Measurements from ENCODE around the gene PROSER1.
"Not testable (repeated sequence)": the region's sequence is repeated elsewhere in the genome, so short reads cannot be mapped to it uniquely, and the experiment has no call there.

Gene PROSER1

DNA sequence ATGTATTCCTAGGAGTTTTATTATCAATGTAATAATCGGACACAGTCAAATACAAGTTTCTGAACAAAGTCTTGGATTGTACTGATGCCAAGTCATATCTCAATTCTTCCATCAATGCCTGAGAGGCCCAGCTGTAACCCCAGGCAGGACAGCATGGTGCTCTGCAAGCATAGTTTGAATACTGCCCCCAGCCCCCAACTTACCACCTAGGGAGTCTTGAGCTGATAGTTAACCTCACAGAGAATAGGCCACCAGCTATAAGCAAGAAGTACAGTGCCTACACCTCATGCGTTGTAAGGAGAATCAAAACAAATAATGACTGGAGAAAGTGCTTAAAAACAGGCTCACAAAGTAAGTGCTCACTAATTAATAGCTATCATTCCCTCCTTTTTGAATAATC is 2.7 kb downstream of the PROSER1 start:
- no peak overlapping the region; the same call in 1 of the 2 replicates for H3K4me3 ChIP-seq (ENCODE audit: low read length)

DNA sequence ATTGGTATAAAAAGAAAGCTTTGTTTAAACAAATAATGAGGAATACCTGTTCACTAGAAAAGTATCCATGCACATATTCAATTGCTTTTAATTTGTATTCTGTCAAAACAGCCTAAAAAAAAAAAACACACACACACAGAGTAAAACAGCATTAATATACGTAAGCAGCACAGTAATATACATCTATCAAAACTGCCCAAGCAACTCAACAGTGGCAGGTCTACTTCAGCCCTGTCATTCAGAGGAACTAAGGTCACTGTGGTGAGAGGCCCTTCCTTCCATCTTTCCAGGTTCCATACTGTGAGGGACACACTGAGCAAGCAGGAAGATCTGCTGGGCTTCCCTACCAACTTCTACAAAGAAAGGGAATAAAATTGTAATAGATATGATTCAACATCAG is 3.8 kb downstream of the PROSER1 start:
- no peak overlapping the region for H3K4me3 ChIP-seq (ENCODE audit: low read length)
- no peak for DNase-seq (ENCODE audit: low read depth, low spot score)

More for the DNA sequence above, 2.7 kb downstream of the PROSER1 start:
- no peak for DNase-seq (ENCODE audit: low read depth, low spot score)

DNA sequence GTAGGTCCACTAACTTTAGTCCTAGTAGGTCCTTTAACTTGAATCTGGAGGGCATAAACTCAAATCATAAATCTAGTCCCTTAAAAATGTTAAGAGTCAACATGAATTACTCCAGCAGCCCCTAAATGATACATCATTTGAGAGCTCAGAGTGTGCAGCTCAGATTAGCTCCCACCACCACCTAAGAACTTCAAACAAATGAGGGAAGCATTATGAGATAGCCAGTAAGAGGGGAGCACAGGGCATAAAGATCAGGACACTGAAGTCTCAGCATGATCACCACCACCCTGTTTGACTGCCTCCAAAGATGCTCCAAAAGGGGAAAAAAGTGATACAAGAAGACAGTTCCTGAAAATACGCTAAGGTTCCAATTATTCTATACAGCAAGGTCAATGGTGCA is 5.7 kb downstream of the PROSER1 start:
- H3K4me3 ChIP-seq (ENCODE audit: low read length) = no peak overlapping the region
- DNase-seq (ENCODE audit: low read depth, low spot score) = no peak

DNA sequence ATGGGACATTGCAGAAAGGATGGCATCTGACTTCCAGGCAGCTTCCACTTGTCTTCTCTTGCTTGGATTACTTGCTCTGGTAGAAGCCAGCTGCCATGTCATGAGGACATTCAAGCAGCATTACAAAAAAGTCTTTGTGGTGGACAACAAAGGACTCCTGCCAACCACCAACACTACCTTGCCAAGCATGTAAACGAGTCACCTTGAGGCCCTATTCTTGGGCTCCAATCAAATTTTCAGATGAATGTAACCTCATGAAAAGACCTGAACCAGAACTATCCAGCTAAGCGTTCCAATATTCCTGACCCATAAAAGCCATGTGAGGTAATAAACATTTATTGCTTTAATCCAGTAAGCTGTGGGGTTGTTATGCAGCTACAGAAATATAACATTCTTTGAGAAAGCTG is 12.5 kb downstream of the PROSER1 start:
- no peak for DNase-seq (ENCODE audit: low read depth, low spot score)

DNA sequence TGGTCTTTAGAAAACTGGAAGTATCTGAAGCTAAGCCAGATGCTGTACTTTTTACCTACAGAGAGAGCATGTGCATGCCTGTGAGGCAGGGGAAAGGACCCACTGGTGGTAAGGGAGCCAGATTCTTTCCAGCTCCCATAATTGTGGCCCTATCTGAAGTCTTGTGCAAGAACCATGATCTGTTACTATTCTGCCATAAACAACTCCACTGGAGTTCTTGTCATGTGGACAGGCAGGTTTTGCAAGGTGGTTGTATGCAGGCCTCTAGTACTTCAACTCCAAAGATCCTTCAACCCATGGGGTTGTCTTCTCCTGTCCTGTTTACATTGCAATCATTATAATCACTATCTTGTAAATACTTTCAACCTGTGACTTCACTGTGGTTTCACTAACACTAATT is 14.1 kb downstream of the PROSER1 start:
- no peak overlapping the region for H3K4me3 ChIP-seq (ENCODE audit: low read length)
- DNase-seq (ENCODE audit: low read depth, low spot score) = no peak

More for the DNA sequence above, 12.5 kb downstream of the PROSER1 start:
- H3K4me3 ChIP-seq (ENCODE audit: low read length) = no peak overlapping the region

DNA sequence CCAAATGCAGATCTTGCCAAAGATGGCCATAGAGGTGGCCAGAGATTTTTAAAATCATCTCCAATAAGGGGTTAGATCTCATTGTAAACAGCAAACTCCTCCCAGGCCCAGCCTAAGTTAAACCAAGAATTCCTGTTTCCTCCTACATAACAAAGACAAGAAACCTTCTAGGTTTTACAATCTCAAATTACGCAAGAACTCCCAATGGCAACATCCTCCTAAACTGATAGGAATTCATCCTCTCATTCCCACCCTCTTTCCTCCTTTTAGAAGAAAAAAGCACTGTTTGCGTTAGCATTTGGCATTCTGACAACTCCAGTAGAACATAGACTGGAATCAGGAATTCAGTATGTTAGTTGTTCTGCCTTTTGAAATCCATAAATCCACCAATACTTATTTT is 14.6 kb downstream of the PROSER1 start:
- H3K4me3 ChIP-seq (ENCODE audit: low read length) = no peak overlapping the region
- DNase-seq (ENCODE audit: low read depth, low spot score) = no peak

DNA sequence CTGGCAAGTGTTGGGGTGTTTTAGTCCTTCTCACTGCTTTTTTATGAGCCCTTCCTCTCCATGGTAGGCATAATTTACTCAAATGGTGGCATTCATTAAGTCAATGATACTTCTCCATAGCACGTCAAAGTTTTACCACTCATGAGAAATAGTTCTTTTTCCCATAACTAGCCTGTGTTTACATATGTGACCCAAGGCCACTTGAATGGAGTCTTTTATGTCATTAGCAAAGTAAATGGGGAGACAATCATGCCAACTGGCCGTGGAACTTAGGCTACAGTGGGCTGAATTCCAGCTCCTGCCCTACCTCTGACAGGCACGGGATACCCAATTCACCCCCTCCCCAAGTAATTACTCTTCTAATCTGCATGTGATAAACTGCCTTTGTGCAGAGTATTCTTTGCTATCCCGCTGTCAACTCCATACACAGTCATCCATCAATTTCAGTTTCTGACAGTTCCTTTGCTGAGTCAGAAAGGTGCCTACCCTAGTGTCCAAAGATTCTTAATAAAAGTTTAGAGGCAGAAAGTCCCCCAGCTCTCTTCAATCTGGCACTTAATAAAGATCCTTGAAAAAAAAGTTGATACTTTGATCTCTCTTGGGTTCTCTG is 16.9 kb downstream of the PROSER1 start:
- H3K4me3 ChIP-seq (ENCODE audit: low read length) = no peak overlapping the region
- no peak for DNase-seq (ENCODE audit: low read depth, low spot score)

DNA sequence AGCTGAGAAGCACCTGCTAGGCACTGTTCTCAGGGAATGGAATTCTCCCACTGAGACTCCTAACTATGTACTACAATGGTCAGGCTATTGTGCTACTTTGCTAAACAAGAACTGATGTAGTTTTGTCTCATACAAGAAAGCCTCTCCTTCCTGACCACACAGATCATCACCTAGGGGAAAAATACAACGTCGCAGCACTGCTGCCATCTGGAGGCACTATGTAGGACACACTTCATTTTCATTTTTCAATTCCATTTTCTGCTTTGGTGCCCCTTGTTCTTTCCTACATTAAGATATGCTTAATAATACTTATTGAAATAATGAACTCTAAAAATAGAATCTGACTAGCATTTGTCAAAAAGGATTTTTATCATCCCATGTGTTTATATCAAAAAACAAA is 21.1 kb downstream of the PROSER1 start:
- no peak for DNase-seq (ENCODE audit: low read depth, low spot score)
- H3K4me3 ChIP-seq (ENCODE audit: low read length) = no peak overlapping the region

DNA sequence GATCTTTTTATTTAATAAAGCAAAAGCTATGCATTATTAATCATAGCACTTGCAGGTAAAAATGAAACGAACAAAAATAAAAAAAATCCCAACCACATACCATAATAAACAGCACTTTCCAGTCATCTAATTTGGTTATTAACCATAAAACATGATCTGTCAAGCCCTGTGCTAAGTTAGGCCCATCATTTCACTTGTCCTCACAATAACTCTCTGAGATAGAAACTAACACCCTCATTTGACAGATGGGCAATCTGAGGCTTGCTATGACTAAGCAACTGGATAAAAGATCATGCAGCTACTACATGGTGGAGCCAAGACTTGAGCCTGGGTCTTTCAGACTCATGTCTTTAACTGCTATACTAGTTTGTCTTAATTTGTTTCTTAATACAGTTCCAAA is 21.8 kb downstream of the PROSER1 start:
- no peak for DNase-seq (ENCODE audit: low read depth, low spot score)
- H3K4me3 ChIP-seq (ENCODE audit: low read length) = no peak overlapping the region

DNA sequence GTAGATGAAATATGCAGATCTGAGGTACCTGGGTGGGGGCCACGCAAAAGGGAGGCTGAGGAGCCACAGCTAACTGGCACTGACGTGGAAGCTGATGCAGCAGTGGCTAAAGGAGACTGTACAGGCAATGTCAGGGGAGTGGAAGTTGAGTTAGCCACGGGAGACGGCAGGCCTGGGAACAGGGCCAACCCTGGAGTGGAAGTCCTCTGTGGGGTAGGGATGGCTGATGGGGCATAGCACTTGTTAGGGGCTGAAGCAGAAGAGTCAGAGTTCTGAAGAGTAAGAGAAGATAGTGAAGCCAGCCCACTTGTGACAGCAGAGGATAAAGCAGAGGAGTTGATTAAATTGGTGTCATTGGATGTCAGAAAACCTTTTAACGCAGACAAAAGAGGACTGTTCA is 24.4 kb downstream of the PROSER1 start:
- no peak overlapping the region for H3K4me3 ChIP-seq (ENCODE audit: low read length)
- no peak for DNase-seq (ENCODE audit: low read depth, low spot score)

DNA sequence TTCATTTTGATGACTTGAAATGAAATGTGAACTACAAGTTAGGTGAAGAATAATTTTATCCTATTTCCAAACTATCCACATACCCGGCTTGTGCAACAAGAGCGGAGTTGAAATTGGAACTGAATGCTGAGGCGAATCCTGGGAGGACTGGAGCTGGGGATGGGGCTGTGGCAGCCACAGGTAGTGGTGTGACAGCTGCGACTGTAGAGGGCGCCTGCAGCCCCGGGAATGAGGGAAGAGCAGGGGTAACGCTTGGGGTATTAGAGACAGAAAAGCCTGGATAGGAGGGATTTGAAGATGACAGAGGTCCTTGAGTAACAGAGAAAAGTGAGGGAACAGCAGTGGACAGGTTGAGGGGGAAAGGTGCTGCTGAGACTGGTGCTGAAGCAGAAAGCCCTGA is 25.3 kb downstream of the PROSER1 start:
- H3K4me3 ChIP-seq (ENCODE audit: low read length) = no peak overlapping the region
- no peak for DNase-seq (ENCODE audit: low read depth, low spot score)

DNA sequence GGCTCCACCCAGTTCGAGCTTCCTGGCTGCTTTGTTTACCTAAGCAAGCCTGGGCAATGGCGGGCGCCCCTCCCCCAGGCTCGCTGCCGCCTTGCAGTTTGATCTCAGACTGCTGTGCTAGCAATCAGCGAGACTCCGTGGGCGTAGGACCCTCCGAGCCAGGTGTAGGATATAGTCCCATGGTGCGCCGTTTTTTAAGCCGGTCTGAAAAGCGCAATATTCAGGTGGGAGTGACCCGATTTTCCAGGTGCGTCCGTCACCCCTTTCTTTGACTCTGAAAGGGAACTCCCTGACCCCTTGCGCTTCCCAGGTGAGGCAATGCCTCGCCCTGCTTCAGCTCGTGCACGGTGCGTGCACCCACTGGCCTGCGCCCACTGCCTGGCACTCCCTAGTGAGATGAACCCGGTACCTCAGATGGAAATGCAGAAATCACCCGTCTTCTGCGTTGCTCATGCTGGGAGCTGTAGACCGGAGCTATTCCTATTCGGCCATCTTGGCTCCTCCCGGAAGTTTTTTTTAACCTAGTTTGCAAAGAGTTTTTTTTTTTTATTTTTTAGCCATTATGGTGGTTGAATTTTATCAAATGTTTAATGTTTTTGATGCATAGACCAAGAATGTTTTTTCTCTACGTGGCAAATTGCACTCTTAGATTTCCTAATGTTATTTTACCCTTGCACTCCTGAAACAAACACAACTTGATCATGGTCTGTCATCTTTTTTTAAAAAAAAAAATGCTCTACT is 31.3 kb downstream of the PROSER1 start:
- DNase-seq (ENCODE audit: low read depth, low spot score) = not testable (repeated sequence)

DNA sequence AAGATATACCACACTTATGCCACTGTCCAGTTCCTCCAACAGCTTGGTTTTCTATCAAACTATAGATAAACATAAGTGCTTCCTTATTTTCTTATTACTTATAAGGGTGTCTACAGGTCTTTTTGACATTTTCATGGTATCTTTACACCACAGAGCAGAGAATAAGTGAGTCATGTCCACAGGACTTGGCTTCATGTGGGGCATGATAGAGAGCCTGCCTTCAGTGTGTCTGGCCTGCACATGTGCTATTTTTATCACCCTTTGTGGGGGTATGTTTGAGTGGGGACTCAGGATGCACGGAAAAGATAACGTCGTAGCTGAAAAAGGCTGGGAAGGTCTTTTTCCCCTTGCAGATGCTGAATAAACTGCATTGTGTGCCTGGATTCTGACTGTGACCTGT is 39.1 kb downstream of the PROSER1 start:
- H3K4me3 ChIP-seq (ENCODE audit: low read length) = no peak overlapping the region
- DNase-seq (ENCODE audit: low read depth, low spot score) = no peak

More for the DNA sequence above, 31.3 kb downstream of the PROSER1 start:
- H3K4me3 ChIP-seq (ENCODE audit: low read length) = not testable (repeated sequence)

DNA sequence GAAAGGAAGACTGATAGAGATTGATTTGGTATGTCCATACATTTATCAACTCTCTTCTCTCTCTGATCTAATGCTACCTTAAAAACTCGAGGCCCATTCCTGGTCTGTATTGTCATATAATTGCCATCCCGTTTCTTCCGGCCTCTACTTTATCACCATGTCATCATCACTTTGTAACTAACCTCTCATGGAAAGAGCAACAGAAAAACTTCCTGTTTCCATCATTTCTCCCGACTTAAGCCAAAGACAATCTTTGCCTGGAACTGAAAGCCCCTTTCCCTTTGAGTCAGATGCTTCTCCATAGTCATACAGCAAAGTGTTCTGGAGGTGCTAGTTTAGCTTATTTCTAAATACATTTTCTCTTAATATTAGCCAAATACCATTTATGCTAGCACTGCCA is 44.5 kb downstream of the PROSER1 start:
- no peak for DNase-seq (ENCODE audit: low read depth, low spot score)
- H3K4me3 ChIP-seq (ENCODE audit: low read length) = no peak overlapping the region

DNA sequence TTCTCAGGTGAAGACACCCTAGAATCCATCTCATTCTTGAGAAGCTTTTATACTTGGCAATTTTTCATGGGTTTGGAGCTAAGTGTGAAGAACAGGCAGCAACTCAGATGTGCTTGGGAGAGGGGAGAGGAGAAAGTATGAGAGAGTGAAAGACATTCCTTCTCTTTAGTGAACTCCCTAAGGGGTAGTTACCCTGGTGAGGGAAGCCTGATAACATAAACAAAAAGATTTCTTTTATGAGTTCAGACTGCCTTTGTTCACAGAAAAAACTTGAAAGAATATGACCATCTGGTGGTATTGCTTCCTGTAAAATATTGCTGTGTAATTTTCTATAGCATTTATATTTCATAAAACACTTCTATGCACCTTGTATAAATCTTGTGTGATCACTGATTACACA is 47.2 kb downstream of the PROSER1 start, which contains the start of gene STOML3:
STOML3 (minus strand) TSS at position 139 of the 400 bp plus-strand sequence; CDS start at position 29, 110 bp downstream.
- no peak within 1 kb of the TSS for H3K4me3 ChIP-seq (ENCODE audit: low read length)
- DNase-seq (ENCODE audit: low read depth, low spot score) = no peak

DNA sequence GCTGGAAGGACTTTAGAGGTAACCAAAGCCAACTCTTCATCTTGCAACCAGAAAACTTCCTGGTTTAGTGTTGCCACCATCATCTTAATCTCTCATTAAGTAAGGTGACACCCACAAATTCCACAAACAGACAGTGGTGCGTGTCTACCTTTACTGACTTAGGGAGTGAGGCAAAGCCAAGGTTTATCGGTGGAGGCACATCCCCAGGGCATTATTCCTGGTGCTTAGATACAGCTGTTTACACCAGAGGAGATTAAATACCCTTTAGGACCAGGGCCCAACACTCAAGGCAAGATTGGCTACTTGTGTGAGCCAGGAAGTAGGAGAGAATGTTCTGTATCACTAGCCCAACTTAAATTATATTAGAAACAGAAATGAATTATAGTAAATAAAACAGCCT is 56.8 kb downstream of the PROSER1 start:
- DNase-seq (ENCODE audit: low read depth, low spot score) = no peak
- H3K4me3 ChIP-seq (ENCODE audit: low read length) = no peak overlapping the region

DNA sequence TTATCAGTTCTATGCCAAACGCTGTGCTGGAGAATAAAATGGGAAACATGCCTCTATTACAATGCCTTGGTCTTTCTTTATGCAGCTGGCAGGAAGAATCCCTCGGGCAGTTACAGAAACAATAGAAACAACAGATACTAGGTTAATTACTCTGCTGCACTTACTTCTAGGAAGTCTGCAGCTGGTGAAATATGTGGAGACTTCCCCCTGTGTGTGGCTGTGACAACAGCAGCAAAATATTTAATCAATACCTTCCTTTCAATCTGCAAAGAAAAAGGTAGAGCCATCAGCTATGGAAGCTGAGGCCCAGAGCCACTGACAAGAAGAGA is 57.2 kb downstream of the PROSER1 start:
- DNase-seq (ENCODE audit: low read depth, low spot score) = no peak
- H3K4me3 ChIP-seq (ENCODE audit: low read length) = no peak overlapping the region

DNA sequence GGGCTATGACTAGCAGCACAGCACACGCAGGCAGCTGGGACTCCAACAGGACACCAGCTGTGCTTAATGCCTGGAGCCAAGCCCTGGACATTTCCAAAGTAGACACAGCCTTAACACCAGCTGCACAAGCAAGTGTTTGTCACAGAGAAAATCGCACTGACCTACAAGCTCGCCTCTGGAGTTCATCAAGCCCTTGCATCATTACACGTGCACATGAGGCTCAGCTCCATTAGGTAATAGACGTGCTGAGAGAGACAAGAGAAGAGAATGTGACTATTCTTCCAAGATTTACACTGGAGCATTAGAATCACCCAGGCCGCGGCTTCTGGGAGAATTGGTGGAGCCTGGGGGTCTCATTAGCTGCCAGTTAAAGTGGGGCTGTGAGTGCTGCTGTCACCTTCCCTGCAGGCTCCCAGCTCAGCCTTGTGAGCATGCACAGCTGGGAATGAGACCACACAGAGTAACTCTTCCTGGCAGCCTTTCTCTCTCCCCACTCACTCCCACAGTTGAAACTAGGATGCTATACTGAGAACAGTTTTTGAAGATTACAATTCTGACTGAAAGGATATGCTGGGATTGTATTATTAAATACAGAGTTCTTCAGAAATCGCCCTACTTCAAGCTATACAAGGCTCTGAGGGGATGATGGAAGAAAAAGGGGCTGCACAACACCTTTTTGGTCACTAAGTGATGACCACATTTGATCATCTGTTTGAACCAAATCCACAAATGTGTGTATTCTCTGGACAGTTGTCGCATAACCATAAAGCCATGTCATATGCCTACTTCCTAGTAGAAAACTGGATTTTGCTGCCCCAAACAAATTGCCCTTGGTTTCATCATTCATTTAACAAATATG is 57.8 kb downstream of the PROSER1 start:
- H3K4me3 ChIP-seq (ENCODE audit: low read length) = no peak overlapping the region
- DNase-seq (ENCODE audit: low read depth, low spot score) = no peak

DNA sequence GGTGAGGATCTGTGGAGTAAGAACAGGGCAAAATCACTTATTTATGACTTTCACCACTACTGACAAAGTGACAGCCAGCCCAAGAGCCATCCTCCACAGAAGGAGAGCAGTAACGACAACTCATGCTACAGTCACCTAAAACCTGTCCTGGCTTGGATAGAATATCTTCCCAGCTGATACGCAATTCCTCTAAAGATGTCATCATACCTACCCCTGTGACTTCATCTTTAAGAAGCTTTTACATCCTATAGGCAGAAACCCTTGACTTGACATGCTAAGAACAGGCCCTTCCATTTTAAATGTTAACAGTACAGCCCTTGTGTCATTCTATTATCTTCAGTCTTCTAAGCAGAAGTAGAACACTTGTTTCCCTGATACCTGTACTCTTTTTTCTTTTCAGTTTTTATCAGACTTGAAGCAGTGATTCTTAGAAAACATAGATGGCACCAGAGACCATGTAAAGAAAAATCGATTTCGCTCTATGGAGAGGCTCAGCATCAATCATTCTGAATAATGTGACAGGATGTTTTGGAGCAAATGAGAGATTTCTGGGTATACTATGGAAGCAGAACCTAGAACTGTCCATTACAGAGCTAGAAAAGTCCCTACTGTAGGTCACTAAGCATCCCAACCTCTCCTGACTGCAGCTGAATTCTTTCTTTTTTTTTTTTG is 67.4 kb downstream of the PROSER1 start:
- no peak for DNase-seq (ENCODE audit: low read depth, low spot score)

DNA sequence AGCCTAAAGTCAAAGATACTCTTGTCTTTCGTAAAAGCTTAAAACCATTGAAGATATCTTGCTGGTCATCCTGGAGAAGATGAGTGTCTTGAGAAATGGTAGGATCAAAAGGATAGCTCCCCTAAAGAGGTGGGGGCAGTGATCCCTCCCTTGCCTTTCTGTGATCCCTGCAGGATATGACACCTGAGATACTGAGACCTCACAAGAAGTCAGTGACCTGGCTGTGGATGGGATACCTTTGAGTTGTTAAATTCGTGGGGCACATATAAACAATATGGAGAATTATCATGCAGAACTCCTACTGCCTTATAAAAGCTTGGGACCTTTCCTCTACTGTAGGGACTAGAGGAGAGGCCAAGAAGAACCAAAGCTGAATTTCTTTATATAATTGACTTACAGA is 68.7 kb downstream of the PROSER1 start:
- no peak overlapping the region for H3K4me3 ChIP-seq (ENCODE audit: low read length)
- no peak for DNase-seq (ENCODE audit: low read depth, low spot score)

More for the DNA sequence above, 67.4 kb downstream of the PROSER1 start:
- H3K4me3 ChIP-seq (ENCODE audit: low read length) = no peak overlapping the region
